SK-N-MC (cell line): ENCODE results near the gene KCNQ4.

Experiments used
- DNase-seq: peaks from one replicate; pipeline ENCODE4 v3.0.0-alpha.2; 2011; ENCODE audit warnings: low read depth, low spot score
- H3K27ac ChIP-seq: fragments of 200-600 bp; sonication (generic); 2 replicates; pipeline ENCODE4 v1.5.1; 2016; ENCODE audit warnings: mixed run types
- H3K36me3 ChIP-seq: fragments of 200-600 bp; sonication (generic); 2 replicates; pipeline ENCODE4 v1.6.1; 2017; ENCODE audit warnings: antibody characterized with exemption, low read length, mixed read lengths; ENCODE audit not compliant: insufficient read depth
- H3K4me3 ChIP-seq: fragments of 200-600 bp; sonication (generic); 2 replicates; pipeline ENCODE4 v1.5.1; 2016
- H3K9ac ChIP-seq: fragments of 200-600 bp; sonication (generic); 2 replicates; pipeline ENCODE4 v1.8.0; 2017; ENCODE audit warnings: mixed run types, mixed read lengths; ENCODE audit not compliant: insufficient read length
- H3K9me3 ChIP-seq: fragments of 200-600 bp; sonication (generic); 2 replicates; pipeline ENCODE4 v1.6.1; 2017; ENCODE audit warnings: low read depth, mild to moderate bottlenecking, antibody characterized with exemption, low read length, moderate library complexity, mixed read lengths
- EZH2 ChIP-seq: fragments of 200-600 bp; sonication (generic); IDR thresholded peaks from one replicate; pipeline ENCODE4 v1.6.1; 2017; ENCODE audit warnings: antibody characterized with exemption
- FOXP2 ChIP-seq: optimal IDR thresholded peaks from 2 replicates; pipeline ENCODE3; 2011; ENCODE audit warnings: mild to moderate bottlenecking, moderate library complexity; ENCODE audit not compliant: insufficient read depth; ENCODE audit errors: extremely low read length, control extremely low read depth
- POLR2AphosphoS5 ChIP-seq: IDR thresholded peaks from 2 replicates; pipeline ENCODE4 v1.6.1; 2012; ENCODE audit warnings: mild to moderate bottlenecking, low read depth, low read length, borderline replicate concordance

Gene KCNQ4

DNA sequence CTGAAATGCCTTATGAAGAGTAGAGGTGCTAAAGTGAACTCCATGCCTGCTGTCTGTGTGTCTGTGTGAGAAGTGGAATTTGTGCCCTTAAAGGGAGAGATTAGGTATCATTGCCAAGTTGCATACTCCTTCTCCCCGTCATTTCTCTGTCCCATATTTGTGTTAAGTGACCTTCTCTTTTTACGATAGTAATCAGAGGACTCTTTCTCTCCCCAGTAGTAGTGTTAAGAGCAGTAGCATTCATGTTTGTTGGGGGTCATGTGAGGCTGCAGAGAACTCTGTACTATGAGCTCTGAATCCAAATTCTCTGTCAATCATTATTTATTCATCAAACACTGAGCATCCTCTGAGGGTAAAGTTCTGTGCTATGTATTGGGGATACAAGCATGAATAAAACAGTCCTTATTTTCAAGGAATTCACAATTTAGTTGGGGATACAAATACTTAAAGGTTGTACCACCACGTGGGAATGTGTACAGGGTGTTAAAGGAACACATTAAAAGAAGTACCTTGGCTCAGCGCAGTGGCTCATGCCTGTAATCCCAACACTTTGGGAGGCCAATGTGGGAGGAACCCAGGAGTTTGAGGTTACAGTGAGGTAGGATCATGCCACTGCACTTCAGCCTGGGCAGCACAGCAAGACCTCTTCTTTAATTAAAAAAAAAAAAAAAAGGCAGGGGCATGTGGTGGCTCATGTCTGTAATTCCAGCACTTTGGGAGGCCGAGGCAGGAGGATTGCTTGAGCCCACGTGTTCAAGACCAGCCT lies 24.8 kb upstream of the KCNQ4 start:
- TF ChIP-seq POLR2AphosphoS5 = no peak
- no peak for TF ChIP-seq FOXP2
- no peak for TF ChIP-seq EZH2
- no peak for DNase-seq
- H3K27ac ChIP-seq = no peak overlapping the region
- H3K9me3 ChIP-seq = no peaks in the 10 kb centered on the region
- no peak overlapping the region for H3K4me3 ChIP-seq
- H3K36me3 ChIP-seq = peaks cover 66% of the 10 kb centered on the region
- H3K9ac ChIP-seq = no peak overlapping the region

DNA sequence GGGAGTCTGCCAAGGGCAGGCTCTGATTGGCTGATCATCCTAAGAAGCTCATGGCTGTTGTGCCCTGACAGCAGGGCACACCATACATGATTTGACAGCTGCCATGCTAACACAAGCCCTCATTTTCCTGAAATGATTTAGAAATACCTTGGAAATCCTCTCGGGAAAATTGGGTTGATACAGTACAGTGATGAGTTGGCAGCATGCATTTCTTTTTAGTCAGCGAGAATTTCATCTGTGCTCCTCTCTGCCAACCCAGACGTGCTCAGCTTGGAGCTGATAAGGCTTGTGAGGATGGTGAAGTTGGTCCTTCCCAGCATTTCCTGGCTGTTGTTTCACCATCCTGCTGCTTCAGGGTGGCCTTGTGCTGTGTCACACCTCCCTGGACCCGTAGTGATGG lies 22.6 kb upstream of the KCNQ4 start:
- no peak for DNase-seq
- H3K36me3 ChIP-seq = peaks cover 64% of the 10 kb centered on the region
- H3K9ac ChIP-seq = no peak overlapping the region
- TF ChIP-seq POLR2AphosphoS5 (no peak), FOXP2 (no peak), EZH2 (no peak)
- peak overlapping the region; percentile 76; the same call in 1 of the 2 replicates for H3K27ac ChIP-seq
- H3K9me3 ChIP-seq = no peaks in the 10 kb centered on the region
- no peak overlapping the region for H3K4me3 ChIP-seq

DNA sequence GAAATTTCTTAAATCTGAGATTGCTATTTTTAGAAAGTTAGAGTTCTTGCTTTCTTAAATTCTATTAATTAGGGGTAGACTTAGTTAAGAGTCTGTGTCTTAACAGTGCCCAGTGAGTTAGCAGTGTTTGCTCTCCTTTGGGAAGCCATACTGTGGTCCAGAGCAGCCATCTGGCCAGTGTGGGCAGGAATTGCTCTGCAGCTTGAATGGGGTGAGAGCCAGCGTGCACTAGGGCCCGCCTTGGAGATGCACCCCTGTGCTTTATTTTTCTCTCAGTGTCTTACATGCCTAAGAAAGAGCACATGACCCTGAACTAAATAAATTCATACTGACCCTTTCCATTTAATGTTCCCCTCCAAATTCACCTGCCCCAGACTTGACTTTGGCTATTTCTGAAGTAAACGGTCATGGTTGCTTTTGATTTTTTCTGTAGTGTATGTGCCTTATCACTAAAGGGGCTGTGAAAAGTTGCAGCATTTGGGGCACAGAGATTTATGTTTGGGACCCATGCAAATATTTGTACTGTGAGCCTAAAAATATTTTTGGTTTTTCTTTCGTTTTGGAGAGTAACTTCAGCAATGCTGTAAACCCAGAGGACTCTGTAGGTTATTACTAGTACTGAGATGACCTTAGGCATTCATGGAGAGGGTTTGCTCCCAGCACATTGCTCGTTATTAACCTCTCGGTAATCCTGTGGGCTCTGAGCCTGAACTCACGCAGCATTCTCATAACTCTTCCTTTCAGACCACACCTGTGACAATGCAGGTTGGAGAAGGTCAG lies 21.3 kb upstream of the KCNQ4 start:
- no peak overlapping the region for H3K9ac ChIP-seq
- H3K9me3 ChIP-seq = no peaks in the 10 kb centered on the region
- peaks cover 66% of the 10 kb centered on the region for H3K36me3 ChIP-seq
- DNase-seq = no peak
- peak overlapping the region; percentile 76 for H3K27ac ChIP-seq
- H3K4me3 ChIP-seq = no peak overlapping the region
- TF ChIP-seq FOXP2 = no peak
- TF ChIP-seq EZH2 = no peak
- no peak for TF ChIP-seq POLR2AphosphoS5

DNA sequence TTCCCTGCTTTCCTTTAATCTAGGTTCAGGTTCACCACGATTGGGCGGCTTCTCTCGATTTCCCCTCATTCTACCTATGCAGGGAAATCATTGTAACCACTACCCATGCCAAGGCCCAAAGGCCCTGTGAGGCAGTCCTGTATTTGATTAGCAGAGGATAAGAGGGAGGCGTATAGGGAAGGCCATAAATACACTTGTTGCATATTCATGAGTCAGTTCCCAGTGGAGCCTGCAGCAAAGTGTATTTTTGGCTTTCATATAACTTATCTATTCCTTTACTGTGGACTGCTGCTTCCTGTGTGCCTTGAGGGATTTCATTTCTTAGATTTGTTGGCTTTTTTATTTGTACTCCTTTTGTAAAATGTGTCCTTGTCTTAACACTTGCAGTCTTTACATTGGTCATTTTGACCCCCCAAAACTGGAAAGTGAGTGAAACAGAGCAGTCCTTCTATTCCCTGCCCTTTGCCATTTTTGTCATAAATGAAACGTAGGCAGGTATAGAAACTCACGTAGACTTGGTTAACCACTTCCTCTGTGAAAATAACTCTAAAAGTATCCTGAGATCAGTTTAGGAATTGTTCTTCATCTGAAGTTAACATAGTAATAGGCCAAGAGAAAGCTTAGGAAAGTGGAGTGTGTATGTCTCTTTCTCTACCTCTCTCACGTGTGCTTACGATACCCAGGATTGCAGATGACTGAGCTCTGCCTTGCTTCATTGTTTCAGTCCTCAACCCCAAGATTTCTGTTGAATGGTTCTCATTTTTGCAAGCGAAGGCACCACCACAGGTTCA lies 19.6 kb upstream of the KCNQ4 start:
- no peaks in the 10 kb centered on the region for H3K9me3 ChIP-seq
- TF ChIP-seq FOXP2 (no peak), EZH2 (no peak), POLR2AphosphoS5 (no peak; the same call in 1 of the 2 replicates)
- peak overlapping the region; percentile 97 for H3K27ac ChIP-seq
- H3K36me3 ChIP-seq = peaks cover 64% of the 10 kb centered on the region
- peak; percentile 69 for DNase-seq
- H3K9ac ChIP-seq = peak overlapping the region; percentile 59
- H3K4me3 ChIP-seq = peak overlapping the region; percentile 75

DNA sequence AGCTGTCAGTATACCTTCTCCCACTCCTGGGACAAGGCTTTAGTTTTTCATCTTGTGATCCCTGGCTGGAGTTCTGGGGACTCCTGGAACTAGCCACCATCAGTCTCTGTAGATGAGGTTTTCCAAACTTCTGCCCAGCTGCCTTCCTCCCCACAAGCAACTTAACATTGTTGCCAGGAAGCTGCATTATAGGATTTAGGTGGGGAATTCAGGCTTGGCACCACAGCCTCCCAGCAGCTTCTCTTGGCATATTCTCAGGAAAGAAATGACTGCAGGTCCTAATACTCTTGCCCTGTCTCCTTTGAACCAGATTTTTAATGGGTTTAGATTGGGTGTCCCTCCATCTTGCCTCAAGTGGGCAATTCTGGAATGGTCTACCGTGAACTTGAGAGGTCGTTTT lies 18.6 kb upstream of the KCNQ4 start:
- no peaks in the 10 kb centered on the region for H3K9me3 ChIP-seq
- peak overlapping the region; percentile 97 for H3K27ac ChIP-seq
- H3K9ac ChIP-seq = peak overlapping the region; percentile 34
- H3K4me3 ChIP-seq = peak overlapping the region; percentile 17; the same call in 1 of the 2 replicates
- no peak for DNase-seq
- TF ChIP-seq EZH2 (no peak), POLR2AphosphoS5 (no peak), FOXP2 (no peak)
- H3K36me3 ChIP-seq = peaks cover 64% of the 10 kb centered on the region

DNA sequence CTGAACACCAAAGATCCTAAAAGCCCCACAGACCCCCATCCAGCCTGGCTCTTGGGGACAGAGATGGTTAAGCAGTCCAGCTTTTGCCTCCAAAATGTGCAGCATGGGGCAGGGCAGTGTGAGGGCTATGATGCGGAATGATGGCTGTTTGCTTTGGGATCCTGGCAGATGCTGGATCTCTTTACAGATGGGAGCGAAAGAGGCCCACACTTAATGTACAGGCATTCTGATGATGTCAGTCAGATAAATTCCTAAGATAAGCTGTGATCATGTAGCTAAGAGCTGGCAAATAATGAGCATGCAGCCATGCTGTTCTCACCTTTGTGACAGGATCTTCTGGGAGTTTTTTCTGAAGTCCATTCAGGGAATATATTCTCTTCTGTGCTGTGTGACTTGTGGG lies 17.6 kb upstream of the KCNQ4 start:
- Histone ChIP-seq H3K36me3 (peaks cover 71% of the 10 kb centered on the region), H3K27ac (peak overlapping the region; percentile 97), H3K9ac (no peak overlapping the region), H3K9me3 (no peaks in the 10 kb centered on the region), H3K4me3 (no peak overlapping the region)
- DNase-seq = no peak
- no peak for TF ChIP-seq POLR2AphosphoS5
- TF ChIP-seq EZH2 = no peak
- no peak for TF ChIP-seq FOXP2

DNA sequence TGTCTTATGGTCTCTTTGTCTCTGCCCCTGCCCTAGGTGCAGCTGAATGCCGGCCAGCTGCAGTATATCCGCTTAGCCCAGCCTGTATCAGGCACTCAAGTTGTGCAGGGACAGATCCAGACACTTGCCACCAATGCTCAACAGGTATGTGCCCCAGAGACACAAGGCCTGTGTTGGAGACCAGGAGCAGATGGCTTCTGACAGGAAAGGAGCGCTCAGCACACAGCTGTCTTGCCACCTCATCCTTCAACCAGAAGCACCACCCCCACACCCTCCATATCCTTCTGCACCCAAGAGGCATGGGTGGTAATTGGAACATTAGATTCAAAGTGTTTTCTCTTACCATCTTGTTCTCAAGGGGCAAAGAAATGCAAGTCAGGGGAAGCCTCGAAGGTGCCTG lies 17.0 kb upstream of the KCNQ4 start:
- Histone ChIP-seq H3K9me3 (no peaks in the 10 kb centered on the region), H3K9ac (no peak overlapping the region), H3K27ac (no peak overlapping the region), H3K36me3 (peaks cover 76% of the 10 kb centered on the region), H3K4me3 (no peak overlapping the region)
- DNase-seq = no peak
- TF ChIP-seq FOXP2 (no peak), POLR2AphosphoS5 (no peak), EZH2 (no peak)
